Activated CD8-positive, alpha-beta T cell treated with anti-CD3 and anti-CD28 coated beads for 36 hours (primary cell): ENCODE data around the gene MALSU1. TPM values are rescaled to one million over a fixed set of nuclear protein-coding genes. Genes with fewer than 3 reads are reported as not detected.

ENCODE experiments used
- ATAC-seq: fragments of 200-7000 bp; cut with Tn5 transposase; one replicate; pipeline ENCODE4 v1.10.0; 2021; ENCODE audit warnings: mild to moderate bottlenecking, moderate library complexity
- CTCF ChIA-PET: fragments of 350-600 bp; sonication (Branson Sonifier 250); formaldehyde crosslinking; loops from one replicate; lab custom pipeline; 2021; ENCODE audit warnings: antibody characterized with exemption; lab: Charles Lee
- POLR2A ChIA-PET: fragments of 350-600 bp; sonication (Branson Sonifier 250); formaldehyde crosslinking; loops from one replicate; lab custom pipeline; 2021; ENCODE audit warnings: antibody characterized with exemption; lab: Charles Lee
- DNase-seq: peaks from one replicate; pipeline ENCODE4 v3.0.0-alpha.2; 2020
- H3K27ac Mint-ChIP-seq: one replicate; pipeline ENCODE4 v1.8.0; 2021; ENCODE audit warnings: mild to moderate bottlenecking, mixed read lengths
- H3K27me3 Mint-ChIP-seq: one replicate; pipeline ENCODE4 v1.8.0; 2021; ENCODE audit warnings: mixed read lengths
- H3K36me3 Mint-ChIP-seq: one replicate; pipeline ENCODE4 v1.8.0; 2021; ENCODE audit warnings: low read depth, mixed read lengths
- H3K4me1 Mint-ChIP-seq: one replicate; pipeline ENCODE4 v1.8.0; 2021; ENCODE audit warnings: low read depth, mixed read lengths
- H3K4me3 Mint-ChIP-seq: one replicate; pipeline ENCODE4 v1.8.0; 2021; ENCODE audit warnings: mild to moderate bottlenecking, moderate library complexity, mixed read lengths
- H3K9me3 Mint-ChIP-seq: one replicate; pipeline ENCODE4 v1.8.0; 2021; ENCODE audit warnings: mixed read lengths
- intact Hi-C: fragments of 100-400 bp; cut with micrococcal nuclease; formaldehyde crosslinking; loops from one replicate; pipeline ENCODE4 v1.10.0; 2022
- total RNA-seq, 2 experiments: library from RNA; stranded (reverse); gene quantifications; one replicate each; pipeline ENCODE4 v1.2.3, GENCODE V29; 2021
- TF ChIP-seq, protein P1 (sequence below): fragments of 200-600 bp; IDR thresholded peaks from one replicate; pipeline ENCODE4 v1.8.0; 2022; ENCODE audit warnings: antibody characterized with exemption, mild to moderate bottlenecking

Gene MALSU1
- total RNA-seq, 2 experiments from 2014 or later: 99.1 to 101 TPM

DNA sequence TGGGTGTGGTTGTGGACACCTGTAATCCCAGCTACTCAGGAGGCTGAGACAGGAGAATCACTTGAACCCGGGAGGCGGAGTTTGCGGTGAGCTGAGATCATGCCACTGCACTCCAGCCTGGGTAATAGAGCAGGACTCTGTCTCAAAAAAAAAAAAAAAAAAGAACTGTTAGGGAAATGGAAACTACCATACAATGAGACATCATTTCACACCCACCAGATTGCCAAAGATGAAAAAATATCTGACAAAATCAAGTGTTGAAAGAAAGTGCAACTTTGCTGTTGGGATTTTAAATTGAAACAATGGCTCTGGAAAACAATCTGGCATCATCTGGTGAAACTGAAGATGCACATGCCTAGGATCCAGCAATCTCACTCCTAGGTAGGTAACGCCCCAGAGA is 16.1 kb upstream of the MALSU1 start:
- intact Hi-C loops: no loop called here
- ChIA-PET POLR2A (interaction anchor here (1.3 kb wide), 1 partner anchor 248 kb away, joined by 3 read pairs; no protein-coding TSS in a partner anchor), CTCF (interaction anchor here (1.5 to 5.6 kb wide), 2 partner anchors 10 to 21 kb away, joined by 6 to 30 read pairs; no protein-coding TSS in a partner anchor)
- no peaks in the 10 kb centered on the region for H3K9me3 Mint-ChIP-seq
- TF ChIP-seq, protein P1, sequence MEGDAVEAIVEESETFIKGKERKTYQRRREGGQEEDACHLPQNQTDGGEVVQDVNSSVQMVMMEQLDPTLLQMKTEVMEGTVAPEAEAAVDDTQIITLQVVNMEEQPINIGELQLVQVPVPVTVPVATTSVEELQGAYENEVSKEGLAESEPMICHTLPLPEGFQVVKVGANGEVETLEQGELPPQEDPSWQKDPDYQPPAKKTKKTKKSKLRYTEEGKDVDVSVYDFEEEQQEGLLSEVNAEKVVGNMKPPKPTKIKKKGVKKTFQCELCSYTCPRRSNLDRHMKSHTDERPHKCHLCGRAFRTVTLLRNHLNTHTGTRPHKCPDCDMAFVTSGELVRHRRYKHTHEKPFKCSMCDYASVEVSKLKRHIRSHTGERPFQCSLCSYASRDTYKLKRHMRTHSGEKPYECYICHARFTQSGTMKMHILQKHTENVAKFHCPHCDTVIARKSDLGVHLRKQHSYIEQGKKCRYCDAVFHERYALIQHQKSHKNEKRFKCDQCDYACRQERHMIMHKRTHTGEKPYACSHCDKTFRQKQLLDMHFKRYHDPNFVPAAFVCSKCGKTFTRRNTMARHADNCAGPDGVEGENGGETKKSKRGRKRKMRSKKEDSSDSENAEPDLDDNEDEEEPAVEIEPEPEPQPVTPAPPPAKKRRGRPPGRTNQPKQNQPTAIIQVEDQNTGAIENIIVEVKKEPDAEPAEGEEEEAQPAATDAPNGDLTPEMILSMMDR: no peak
- H3K27ac Mint-ChIP-seq: no peak overlapping the region
- peak; percentile 18 for DNase-seq
- no peak for ATAC-seq
- H3K27me3 Mint-ChIP-seq: no peaks in the 10 kb centered on the region
- peaks cover 10% of the 10 kb centered on the region for H3K4me1 Mint-ChIP-seq
- no peak overlapping the region for H3K4me3 Mint-ChIP-seq
- no peaks in the 10 kb centered on the region for H3K36me3 Mint-ChIP-seq

DNA sequence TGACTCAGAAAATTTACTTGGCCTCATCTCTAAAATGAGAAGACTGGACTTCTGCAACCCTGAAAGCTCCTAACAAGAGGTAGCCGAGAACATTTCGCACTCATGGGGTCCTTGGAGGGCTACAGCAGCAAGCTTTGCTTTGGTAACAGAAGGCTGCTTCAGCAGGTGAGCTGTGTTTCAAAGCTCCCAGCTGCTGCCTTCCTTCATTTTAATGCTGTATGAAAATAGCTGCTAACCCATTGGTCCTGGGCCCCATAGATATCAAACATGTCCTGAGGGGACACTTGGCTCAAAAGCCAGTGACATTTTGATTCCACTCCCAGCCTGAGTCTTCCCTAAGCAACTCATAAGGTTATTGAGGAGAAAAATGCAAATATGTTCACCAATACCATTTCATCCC is 14.3 kb upstream of the MALSU1 start:
- POLR2A ChIA-PET: no interaction called here
- H3K4me1 Mint-ChIP-seq: peaks cover 13% of the 10 kb centered on the region
- H3K27me3 Mint-ChIP-seq: no peaks in the 10 kb centered on the region
- intact Hi-C loops: no loop called here
- H3K9me3 Mint-ChIP-seq: no peaks in the 10 kb centered on the region
- CTCF ChIA-PET: interaction anchor here (1.4 to 5.6 kb wide), 5 partner anchors 8 to 61 kb away, joined by 3 to 30 read pairs (median 4); no protein-coding TSS in a partner anchor
- TF ChIP-seq, protein P1: no peak
- no peak overlapping the region for H3K27ac Mint-ChIP-seq
- no peak for ATAC-seq
- H3K36me3 Mint-ChIP-seq: no peaks in the 10 kb centered on the region
- no peak overlapping the region for H3K4me3 Mint-ChIP-seq
- no peak for DNase-seq

DNA sequence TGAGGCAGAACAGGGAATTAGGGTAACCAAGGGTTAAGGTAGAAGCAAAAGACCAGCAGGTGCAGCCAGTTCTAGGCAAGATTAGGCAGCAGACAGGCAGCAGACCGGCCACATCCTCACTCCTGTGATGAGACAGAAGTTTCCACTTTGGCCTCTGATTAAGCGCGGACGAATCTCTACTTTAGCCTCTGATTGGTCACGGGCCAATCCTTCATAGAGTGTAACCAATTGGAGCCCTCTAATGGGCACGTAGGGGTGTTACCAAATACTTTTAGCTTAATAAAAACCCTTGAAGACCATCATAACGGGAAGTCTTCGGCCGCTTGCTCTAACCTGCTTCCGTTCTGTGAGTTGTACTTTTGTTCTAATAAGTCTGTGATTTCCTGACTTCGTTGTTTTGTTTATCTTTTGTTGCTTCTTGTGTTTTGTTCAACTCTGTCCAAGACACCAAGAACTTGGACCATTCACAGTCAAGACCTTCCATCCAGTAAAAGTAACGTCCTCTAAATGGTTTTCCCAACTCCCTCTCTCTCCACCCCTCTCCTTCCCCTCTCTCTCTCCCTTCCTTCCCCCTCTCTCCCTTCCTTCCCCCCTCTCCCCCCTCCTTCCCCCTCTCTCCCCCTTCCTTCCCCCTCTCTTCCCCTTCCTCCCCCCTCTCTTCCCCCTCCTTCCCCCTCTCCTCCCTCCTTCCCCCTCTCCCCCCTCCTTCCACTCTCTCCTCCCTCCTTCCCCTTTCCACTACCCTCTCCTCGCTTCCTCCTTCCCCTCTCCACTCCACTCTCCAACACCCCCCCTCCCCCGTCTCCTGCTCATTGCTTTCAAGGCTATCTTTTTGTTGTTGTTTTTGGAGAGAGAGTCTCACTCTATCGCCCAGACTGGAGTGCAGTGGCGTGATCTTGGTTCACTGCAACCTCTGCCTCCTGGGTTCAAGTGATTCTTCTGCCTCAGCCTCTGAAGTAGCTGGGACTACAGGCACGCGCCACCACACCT is 13.2 kb upstream of the MALSU1 start:
- no peak overlapping the region for H3K27ac Mint-ChIP-seq
- POLR2A ChIA-PET: interaction anchor here (1.0 kb wide), 1 partner anchor 24 kb away, joined by 3 read pairs; no protein-coding TSS in a partner anchor
- H3K4me1 Mint-ChIP-seq: peaks cover 13% of the 10 kb centered on the region

DNA sequence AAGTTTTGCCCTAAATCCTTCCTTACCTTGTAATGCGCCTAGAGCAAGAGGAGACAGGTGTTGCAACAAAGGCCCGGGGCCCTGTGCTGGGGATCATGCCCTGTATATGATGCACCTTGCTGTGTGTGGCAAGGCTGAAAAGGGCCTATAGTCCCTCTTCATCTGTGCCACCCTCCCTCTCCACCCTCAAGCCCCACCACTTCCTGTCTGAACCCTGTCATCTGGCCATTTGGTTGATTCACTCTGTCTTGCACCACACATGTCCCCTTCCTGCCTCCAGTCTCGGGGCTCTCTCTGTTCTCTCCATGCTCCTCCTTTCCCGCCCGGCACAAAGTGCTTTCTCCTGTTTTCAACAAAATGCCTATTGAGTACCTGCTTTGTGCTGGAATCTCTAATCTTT is 11.5 kb upstream of the MALSU1 start:
- H3K4me3 Mint-ChIP-seq: no peak overlapping the region
- peaks cover 13% of the 10 kb centered on the region for H3K4me1 Mint-ChIP-seq
- DNase-seq: peak; percentile 54
- intact Hi-C loops: no loop called here
- ChIA-PET CTCF (interaction anchor here (1.2 kb wide), 1 partner anchor 15 kb away, joined by 3 read pairs; no protein-coding TSS in a partner anchor), POLR2A (interaction anchor here (0.6 kb wide), 1 partner anchor 16 kb away, joined by 3 read pairs; no protein-coding TSS in a partner anchor)
- H3K9me3 Mint-ChIP-seq: no peaks in the 10 kb centered on the region
- no peaks in the 10 kb centered on the region for H3K36me3 Mint-ChIP-seq
- H3K27ac Mint-ChIP-seq: peak overlapping the region; percentile 21
- H3K27me3 Mint-ChIP-seq: no peaks in the 10 kb centered on the region
- peak; percentile 81 for ATAC-seq
- TF ChIP-seq, protein P1: no peak

More for the DNA sequence above, 13.2 kb upstream of the MALSU1 start:
- TF ChIP-seq, protein P1: no peak
- intact Hi-C loops: no loop called here
- Mint-ChIP-seq H3K4me3 (no peak overlapping the region), H3K36me3 (no peaks in the 10 kb centered on the region), H3K9me3 (no peaks in the 10 kb centered on the region), H3K27me3 (no peaks in the 10 kb centered on the region)
- DNase-seq (no peak), ATAC-seq (no peak)
- CTCF ChIA-PET: interaction anchor here (1.4 to 5.6 kb wide), 3 partner anchors 9 to 60 kb away, joined by 3 to 30 read pairs (median 3); no protein-coding TSS in a partner anchor
